Activated T-cell treated with anti-CD3 and anti-CD28 coated beads, Interleukin-2, amount 50 U/mL, for 48 hours (primary cell): ENCODE data around the gene EFCAB5.
A peak's percentile ranks its signal among the peaks of the same experiment; 100 is the strongest.
"Not testable (repeated sequence)": the region's sequence is repeated elsewhere in the genome, so short reads cannot be mapped to it uniquely, and the experiment has no call there.

ENCODE experiments used
- DNase-seq, 2 experiments: peaks; one replicate each; pipeline ENCODE4 v3.0.0-alpha.2; 2020

EFCAB5 gene

GRCh38 chr17:29941334-29941733 lies at the start of gene EFCAB5:
TSS of gene EFCAB5 (plus strand) at chr17:29941634. CDS start at chr17:29941797, 163 bp downstream.
- no peak for DNase-seq

- DNase-seq, result no peak
These were observed 49.2 kb upstream of the EFCAB5 start for GRCh38 chr17:29892201-29892600.

- DNase-seq, result not testable (repeated sequence)
These were observed 44.3 kb upstream of the EFCAB5 start for GRCh38 chr17:29897136-29897535.

- DNase-seq, result no peak
These were observed 38.0 kb upstream of the EFCAB5 start for GRCh38 chr17:29903471-29903870.

GRCh38 chr17:29905086-29905878 lies 36.2 kb upstream of the EFCAB5 start:
- no peak for DNase-seq

- no peak for DNase-seq
These were observed 35.6 kb upstream of the EFCAB5 start for GRCh38 chr17:29905879-29906167.

DNA sequence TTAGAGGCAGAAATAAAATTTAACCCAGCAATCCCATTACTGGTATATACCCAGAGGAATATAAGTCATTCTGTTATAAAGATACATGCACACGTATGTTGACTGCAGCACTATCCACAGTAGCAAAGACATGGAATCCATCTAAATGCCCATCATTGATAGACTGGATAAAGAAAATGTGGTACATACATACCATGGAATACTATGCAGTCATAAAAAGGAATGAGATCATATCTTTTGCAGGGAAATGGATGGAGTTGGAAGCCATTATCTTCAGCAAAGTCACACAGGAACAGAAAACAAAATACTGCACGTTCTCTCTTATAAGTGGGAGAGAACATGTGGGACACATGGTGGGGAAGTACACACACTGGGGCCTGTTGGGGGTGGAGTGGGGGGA lies 34.5 kb upstream of the EFCAB5 start:
- no peak for DNase-seq

GRCh38 chr17:29909236-29910003 lies 32.0 kb upstream of the EFCAB5 start:
- DNase-seq, result no peak

GRCh38 chr17:29911641-29912177 lies 29.7 kb upstream of the EFCAB5 start:
- no peak for DNase-seq

- no peak for DNase-seq
These were observed 26.5 kb upstream of the EFCAB5 start for GRCh38 chr17:29914819-29915537.

DNA sequence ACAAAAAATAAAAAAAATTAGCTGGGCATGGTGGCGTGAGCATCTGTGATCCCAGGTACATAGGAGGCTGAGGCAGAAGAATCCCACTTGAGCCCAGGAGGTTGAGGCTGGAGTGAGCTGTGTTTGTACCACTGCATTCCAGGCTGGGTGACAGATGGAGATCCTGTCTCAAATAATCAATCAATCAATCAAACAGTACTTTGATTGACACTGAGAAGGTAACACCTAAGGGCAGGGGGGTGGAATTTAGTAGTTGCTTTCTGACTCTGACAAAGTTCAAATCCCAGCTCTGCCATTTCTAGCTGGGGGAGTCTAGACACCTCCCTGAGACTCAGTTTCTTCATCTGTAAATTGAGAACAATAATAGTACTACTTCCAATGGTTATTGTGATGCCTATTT lies 23.4 kb upstream of the EFCAB5 start:
- no peak for DNase-seq

GRCh38 chr17:29918922-29919856 lies 22.2 kb upstream of the EFCAB5 start:
- DNase-seq, result no peak

- DNase-seq, result no peak
These were observed 16.6 kb upstream of the EFCAB5 start for GRCh38 chr17:29924786-29925185.

GRCh38 chr17:29927546-29927945 lies 13.9 kb upstream of the EFCAB5 start:
- DNase-seq, result no peak

GRCh38 chr17:29929006-29929532 lies 12.4 kb upstream of the EFCAB5 start:
- DNase-seq, result peak; percentile 24 to 36

DNA sequence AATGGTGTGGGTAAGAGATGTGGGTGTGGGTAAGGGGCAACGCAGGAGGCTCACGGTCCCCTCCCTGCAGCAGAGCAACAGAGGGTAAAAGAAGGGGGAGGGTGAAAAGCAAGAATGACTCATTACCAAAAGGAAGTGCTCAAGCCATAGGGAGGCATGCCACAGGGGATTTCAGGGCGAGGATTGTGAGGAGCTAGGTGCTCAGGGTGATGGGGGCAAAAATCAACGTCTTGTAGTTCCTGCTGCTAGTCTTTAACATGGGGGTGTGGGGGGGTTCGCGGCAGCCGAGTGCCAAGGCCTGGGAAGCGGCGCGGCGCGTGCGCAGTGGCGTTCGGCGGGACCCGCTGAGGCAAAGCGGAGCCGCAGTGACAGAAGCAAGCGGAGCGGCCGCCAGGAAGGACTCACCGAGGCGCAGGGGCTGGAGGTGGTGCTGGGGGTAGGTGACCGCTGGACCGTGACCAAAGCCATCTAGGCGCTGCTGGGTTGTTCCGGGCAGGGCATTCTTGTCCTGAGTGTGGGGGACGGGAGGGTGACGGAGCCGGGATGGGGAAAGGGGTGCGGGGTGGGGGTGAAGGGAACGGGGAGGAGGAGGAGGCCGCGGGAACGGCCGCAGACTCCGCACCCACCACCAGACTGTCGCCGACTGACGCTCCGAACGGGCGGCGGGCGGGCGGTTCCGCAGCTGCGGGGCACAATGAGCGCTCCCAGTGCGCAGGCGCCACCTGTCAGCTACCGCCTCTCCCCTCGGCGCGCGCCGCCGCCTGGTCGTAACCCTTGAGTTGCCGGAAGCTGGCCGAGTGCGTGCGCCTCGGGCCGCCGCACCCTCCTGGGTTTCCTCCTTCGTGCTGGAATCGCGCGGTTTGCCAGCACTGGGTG lies 11.7 kb upstream of the EFCAB5 start, which contains the start of gene SSH2:
TSS of gene SSH2 (minus strand) at position 696 of the 876 bp plus-strand sequence. CDS start at position 468, 228 bp downstream.
- peak; percentile 90 to 92 for DNase-seq

DNA sequence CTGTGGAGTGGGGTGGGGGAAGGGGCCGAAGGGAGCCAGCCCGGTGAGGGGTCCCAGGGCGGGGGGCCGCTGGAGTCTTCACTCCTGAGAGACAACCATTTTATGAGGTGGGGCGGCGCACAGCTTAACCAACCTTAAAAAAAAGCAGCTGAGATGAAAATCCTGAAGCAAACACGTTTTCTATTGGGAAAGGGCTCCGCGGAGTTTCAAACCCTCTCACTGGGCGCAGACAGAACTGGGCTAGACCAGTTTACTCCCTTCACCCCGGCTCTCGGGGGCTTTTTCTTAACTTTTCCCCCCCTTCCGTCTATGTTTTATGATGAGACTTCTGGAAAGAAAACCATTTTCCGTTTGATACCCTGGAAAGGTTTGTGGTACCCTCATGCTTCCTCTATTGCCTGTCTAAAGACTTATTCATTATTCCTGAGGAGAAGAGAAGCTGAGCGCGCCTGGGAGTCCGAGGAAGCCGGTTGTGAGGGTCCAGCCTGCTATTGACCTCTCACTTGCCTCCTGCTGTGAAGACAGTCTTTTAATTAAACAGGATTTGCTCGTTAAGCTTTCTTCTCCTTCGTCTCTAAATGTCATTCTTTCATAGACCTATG lies 10.9 kb upstream of the EFCAB5 start:
- DNase-seq, result no peak

GRCh38 chr17:29931231-29931932 lies 10.1 kb upstream of the EFCAB5 start:
- peak; percentile 65 to 67 for DNase-seq

GRCh38 chr17:29933379-29933778 lies 8.1 kb upstream of the EFCAB5 start:
- no peak for DNase-seq

DNA sequence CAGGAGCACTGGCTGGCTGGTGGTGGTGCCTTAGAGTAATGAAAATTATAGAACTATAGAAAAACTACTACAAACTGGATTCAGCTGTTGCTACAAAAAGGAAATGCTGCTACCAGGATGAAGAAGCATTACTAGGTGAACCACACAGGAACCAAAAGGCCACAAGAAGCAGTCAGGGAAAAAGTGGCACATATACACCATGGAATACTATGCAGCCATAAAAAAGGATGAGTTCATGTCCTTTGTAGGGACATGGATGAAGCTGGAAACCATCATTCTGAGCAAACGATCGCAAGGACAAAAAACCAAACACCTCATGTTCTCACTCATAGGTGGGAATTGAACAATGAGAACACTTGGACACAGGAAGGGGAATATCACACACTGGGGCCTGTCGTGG lies 5.5 kb upstream of the EFCAB5 start:
- not testable (repeated sequence) for DNase-seq
